NCI-H345 treated with DMSO at 0.1 percent for 48 hours (cell line): Measurements from ENCODE around the gene PGD.
A peak's percentile ranks its signal among the peaks of the same experiment; 100 is the strongest.
"Not testable (repeated sequence)": the region's sequence is repeated elsewhere in the genome, so short reads cannot be mapped to it uniquely, and the experiment has no call there.

Experiments used
- DNase-seq: peaks from one replicate; lab custom pipeline; 2025; ENCODE audit not compliant: unreplicated experiment; lab: John Stamatoyannopoulos, UW

Gene PGD

GRCh38 chr1:10398734-10399443 lies at the start of gene PGD:
Gene PGD, plus strand, starts transcription at chr1:10399064. Its CDS starts 54 bp downstream, at chr1:10399118.
- DNase-seq: peak; percentile 96

GRCh38 chr1:10353282-10353681 lies 45.6 kb upstream of the PGD start:
- no peak for DNase-seq

GRCh38 chr1:10353693-10354092 lies 45.2 kb upstream of the PGD start:
- no peak for DNase-seq

GRCh38 chr1:10360045-10360444 lies 38.8 kb upstream of the PGD start:
- no peak for DNase-seq

- no peak for DNase-seq
Measured at GRCh38 chr1:10361515-10361914, 37.3 kb upstream of the PGD start.

GRCh38 chr1:10368194-10368593 lies 30.7 kb upstream of the PGD start:
- DNase-seq: no peak

- no peak for DNase-seq
Measured at GRCh38 chr1:10374442-10374860, 24.4 kb upstream of the PGD start.

- not testable (repeated sequence) for DNase-seq
Measured at GRCh38 chr1:10377365-10378029, 21.4 kb upstream of the PGD start.

- no peak for DNase-seq
Measured at GRCh38 chr1:10378081-10378841, 20.6 kb upstream of the PGD start.

GRCh38 chr1:10379101-10379620 lies 19.7 kb upstream of the PGD start:
- no peak for DNase-seq

- DNase-seq: no peak
Measured at GRCh38 chr1:10379676-10380075, 19.2 kb upstream of the PGD start.

- DNase-seq: no peak
Measured at GRCh38 chr1:10380594-10381275, 18.1 kb upstream of the PGD start.

- no peak for DNase-seq
Measured at GRCh38 chr1:10383630-10384029, 15.2 kb upstream of the PGD start.

- DNase-seq: no peak
Measured at GRCh38 chr1:10384219-10384618, 14.6 kb upstream of the PGD start.

- no peak for DNase-seq
Measured at GRCh38 chr1:10386761-10387676, 11.8 kb upstream of the PGD start.

- DNase-seq: no peak
Measured at GRCh38 chr1:10387677-10388386, 11.0 kb upstream of the PGD start.

GRCh38 chr1:10388387-10388715 lies 10.5 kb upstream of the PGD start:
- DNase-seq: no peak

GRCh38 chr1:10389271-10389973 lies 9.4 kb upstream of the PGD start:
- no peak for DNase-seq

- no peak for DNase-seq
Measured at GRCh38 chr1:10396870-10397269, 2.0 kb upstream of the PGD start.
